GM12874 (cell line): ENCODE measurements around the gene LRBA.

Source experiments
- TF ChIP-seq, protein P1 (sequence below): IDR thresholded peaks from 2 replicates; pipeline ENCODE4 v1.5.1; 2011; ENCODE audit warnings: low read depth, mild to moderate bottlenecking, control low read depth, low read length, moderate library complexity; ENCODE audit not compliant: insufficient read depth

LRBA gene

DNA sequence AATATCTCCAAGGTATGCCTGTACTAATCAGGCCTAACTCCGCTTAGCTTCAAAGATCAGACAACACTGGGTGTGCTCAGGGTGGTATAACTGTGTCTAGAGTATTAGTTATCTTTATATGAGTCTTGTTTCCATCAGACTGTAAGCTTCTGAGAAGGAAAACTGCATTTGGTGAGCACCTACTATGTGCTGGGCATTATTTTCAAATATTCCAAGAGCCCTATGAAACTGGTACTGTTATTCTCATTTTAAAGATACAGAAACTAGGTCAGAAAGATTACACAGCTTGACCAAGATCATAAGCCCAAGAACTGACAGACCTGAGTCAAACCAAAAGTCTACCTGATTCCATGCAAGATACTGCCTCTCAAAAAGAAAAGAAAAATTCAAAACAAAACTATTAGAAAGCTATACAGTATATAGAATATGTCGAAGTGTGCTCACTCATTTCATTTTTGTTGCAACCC is 44.4 kb downstream of the LRBA start:
- TF ChIP-seq, protein P1, sequence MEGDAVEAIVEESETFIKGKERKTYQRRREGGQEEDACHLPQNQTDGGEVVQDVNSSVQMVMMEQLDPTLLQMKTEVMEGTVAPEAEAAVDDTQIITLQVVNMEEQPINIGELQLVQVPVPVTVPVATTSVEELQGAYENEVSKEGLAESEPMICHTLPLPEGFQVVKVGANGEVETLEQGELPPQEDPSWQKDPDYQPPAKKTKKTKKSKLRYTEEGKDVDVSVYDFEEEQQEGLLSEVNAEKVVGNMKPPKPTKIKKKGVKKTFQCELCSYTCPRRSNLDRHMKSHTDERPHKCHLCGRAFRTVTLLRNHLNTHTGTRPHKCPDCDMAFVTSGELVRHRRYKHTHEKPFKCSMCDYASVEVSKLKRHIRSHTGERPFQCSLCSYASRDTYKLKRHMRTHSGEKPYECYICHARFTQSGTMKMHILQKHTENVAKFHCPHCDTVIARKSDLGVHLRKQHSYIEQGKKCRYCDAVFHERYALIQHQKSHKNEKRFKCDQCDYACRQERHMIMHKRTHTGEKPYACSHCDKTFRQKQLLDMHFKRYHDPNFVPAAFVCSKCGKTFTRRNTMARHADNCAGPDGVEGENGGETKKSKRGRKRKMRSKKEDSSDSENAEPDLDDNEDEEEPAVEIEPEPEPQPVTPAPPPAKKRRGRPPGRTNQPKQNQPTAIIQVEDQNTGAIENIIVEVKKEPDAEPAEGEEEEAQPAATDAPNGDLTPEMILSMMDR = no peak

DNA sequence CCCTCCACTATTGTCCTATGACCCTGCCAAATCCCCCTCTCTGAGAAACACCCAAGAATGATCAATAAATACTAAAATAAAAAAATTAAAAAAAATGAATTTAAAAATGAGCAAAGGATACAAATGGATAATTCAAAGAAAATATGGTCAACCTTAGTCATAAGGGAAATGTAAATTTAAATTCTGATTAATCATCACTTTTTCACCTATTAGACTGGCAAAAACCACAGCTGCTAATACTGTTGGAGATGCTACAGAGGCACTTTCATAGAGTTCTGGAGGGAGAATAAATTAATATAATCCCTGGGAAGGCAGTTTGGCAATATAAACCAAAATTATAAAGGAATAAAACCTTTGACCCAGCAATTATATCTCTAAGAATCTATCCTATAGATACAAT is 50.3 kb downstream of the LRBA start:
- TF ChIP-seq, protein P1 = no peak

DNA sequence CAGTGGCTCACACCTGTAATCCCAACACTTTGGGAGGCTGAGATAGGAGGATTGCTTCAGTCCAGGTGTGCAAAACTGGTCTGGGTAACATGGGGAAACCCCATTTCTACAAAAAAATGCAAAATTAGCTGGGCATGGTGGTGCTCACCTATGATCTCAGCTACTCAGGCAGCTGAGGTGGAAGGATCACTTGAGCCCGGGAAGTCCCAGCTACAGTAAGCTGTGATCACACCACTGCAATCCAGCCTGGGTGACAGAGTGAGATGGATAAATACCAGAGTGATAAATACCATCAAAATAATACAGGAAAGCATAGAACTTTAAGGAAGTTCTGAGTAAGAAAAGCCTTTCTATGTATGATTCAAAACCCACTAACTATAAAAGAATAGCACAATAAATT is 52.8 kb downstream of the LRBA start:
- TF ChIP-seq, protein P1 = no peak

DNA sequence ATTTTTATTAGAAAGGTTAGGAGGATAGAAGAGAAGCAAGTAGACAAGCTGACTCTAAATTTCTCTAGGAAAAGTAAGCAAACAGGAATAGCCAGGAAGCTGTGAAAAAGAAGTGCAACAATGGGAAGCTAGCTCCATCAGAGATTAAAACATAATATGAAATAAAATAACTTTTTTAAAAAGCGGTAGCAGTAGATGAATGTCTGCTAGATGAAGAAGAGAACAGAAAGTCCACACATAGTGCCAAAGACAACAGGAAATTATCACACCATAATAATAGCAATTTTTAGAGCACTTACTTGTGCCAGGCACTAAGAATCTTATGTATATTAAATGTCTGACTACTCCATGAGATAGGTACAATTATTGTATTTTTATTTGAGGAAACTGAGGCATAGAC is 53.5 kb downstream of the LRBA start:
- TF ChIP-seq, protein P1 = no peak

DNA sequence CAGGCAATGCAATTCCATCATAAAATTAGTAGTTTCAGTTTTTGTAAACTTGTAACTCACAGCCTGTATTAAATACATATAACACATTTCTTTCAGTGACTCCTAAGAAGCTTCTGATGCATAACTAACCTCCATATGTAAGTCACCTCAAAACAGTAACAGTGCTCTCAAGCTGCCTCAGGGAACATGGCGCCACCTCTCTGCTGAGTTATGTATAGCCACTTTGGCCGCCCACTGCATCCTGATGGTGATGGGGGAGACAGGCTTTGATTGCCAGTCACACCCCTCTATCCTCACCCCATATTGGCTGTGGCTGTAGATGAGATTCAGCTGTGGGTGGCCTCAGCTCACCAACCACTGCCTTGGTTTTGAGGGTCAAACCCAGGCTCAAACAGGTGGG is 54.3 kb downstream of the LRBA start:
- TF ChIP-seq, protein P1 = peak; percentile 63

DNA sequence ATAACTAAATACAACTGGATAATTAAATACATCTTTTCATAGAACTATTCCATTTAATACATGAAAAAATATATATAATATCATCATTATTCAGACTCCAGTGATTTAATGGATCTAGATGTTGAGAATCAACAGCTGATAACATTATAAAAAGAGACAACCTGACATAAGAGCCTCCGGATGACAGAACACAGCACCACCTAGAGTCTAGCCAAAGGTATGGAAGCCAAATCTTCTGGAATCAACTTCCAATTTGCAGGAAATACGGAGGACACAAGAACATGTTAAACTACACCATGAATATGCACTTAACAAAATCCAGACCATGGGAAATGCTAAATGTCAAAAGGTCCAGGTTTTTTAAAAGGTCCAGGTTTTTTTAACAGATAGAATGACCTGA is 55.0 kb downstream of the LRBA start:
- TF ChIP-seq, protein P1 = peak; percentile 22; the same call in 1 of the 2 replicates

DNA sequence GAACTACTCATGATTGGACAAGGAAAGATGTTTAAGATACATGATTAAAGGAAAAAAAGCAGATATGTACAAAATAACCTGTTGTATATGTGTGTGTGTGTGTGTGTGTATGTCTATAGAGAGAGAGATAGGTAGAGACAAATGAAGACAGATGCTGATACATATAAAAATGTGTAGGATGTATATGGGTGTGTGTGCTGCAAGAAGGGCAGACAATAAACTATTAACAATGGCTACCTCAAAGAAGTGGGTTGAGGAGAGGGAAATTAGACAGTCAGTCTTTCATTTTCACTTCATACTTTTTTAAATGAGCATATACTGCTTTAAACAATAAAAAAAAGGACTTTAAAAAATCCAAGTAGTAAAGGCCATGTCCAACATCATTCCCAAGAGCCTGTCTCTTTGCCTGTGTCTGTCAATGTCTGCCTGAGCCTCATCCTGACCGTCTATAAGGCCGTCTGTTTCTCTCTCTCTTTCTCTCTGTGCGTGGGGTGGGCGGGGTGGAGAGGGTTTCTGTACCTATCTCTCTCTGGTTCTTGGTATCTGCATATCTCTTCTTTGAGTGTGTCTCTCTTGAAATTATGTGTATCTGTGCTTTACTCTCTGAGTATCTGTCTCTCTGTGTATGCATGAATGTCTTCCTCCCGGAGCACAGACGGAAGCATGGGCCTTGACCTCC is 62.8 kb downstream of the LRBA start:
- TF ChIP-seq, protein P1 = no peak
